SJCRH30 (cell line): ENCODE measurements around the gene DPP10. TPM values are rescaled to one million over a fixed set of nuclear protein-coding genes. Genes with fewer than 3 reads are reported as not detected.
"Not testable (repeated sequence)": the region's sequence is repeated elsewhere in the genome, so short reads cannot be mapped to it uniquely, and the experiment has no call there.

Experiments
- DNase-seq, 2 experiments: peaks; one replicate each; pipeline ENCODE4 v3.0.0-alpha.2; 2015 to 2020
- H3K27ac ChIP-seq: fragments of 250-450 bp; sonication (Bioruptor Pico); 2 replicates; pipeline ENCODE4 v1.5.1; 2020; ENCODE audit warnings: mild to moderate bottlenecking, moderate library complexity
- H3K27me3 ChIP-seq: fragments of 250-450 bp; sonication (Bioruptor Pico); 2 replicates; pipeline ENCODE4 v1.5.1; 2020; ENCODE audit warnings: mild to moderate bottlenecking, moderate library complexity
- H3K36me3 ChIP-seq: fragments of 250-450 bp; sonication (Bioruptor Pico); 2 replicates; pipeline ENCODE4 v1.5.1; 2020; ENCODE audit warnings: mild to moderate bottlenecking, moderate library complexity
- H3K4me1 ChIP-seq: fragments of 250-450 bp; sonication (Bioruptor Pico); 2 replicates; pipeline ENCODE4 v1.5.1; 2020; ENCODE audit warnings: mild to moderate bottlenecking, moderate library complexity
- H3K4me3 ChIP-seq: fragments of 250-450 bp; sonication (Bioruptor Pico); 2 replicates; pipeline ENCODE4 v1.5.1; 2020; ENCODE audit warnings: mild to moderate bottlenecking, moderate library complexity
- H3K9me3 ChIP-seq: fragments of 250-450 bp; sonication (Bioruptor Pico); replicated peaks from 2 replicates; pipeline ENCODE4 v1.5.1; 2020; ENCODE audit warnings: mild to moderate bottlenecking, moderate library complexity
- total RNA-seq: library from RNA; depleted of rRNA; stranded (reverse); fragments of >200 nt; shearing (Covaris generic); gene quantifications from 2 replicates; pipeline ENCODE4 v1.2.3, GENCODE V29; 2014

Gene DPP10
- total RNA-seq, 1 experiment from 2014 or later: not detected

- no peak overlapping the region for H3K4me3 ChIP-seq
- no peaks in the 10 kb centered on the region for H3K27me3 ChIP-seq
- H3K9me3 ChIP-seq: no peaks in the 10 kb centered on the region
- H3K27ac ChIP-seq: no peak overlapping the region
- DNase-seq: no peak
- no peaks in the 10 kb centered on the region for H3K4me1 ChIP-seq
- H3K36me3 ChIP-seq: no peaks in the 10 kb centered on the region
Measured at GRCh38 chr2:115427436-115427835, 985.0 kb downstream of the DPP10 start.

- H3K27ac ChIP-seq, DNase-seq, H3K4me3 ChIP-seq, H3K4me1 ChIP-seq, H3K9me3 ChIP-seq, H3K27me3 ChIP-seq, H3K36me3 ChIP-seq: not testable (repeated sequence)
Measured at GRCh38 chr2:115440746-115441145, 998.3 kb downstream of the DPP10 start.

GRCh38 chr2:115443539-115444185 is 1001.2 kb downstream of the DPP10 start:
- no peaks in the 10 kb centered on the region for H3K36me3 ChIP-seq
- no peak overlapping the region for H3K4me3 ChIP-seq
- H3K27ac ChIP-seq: no peak overlapping the region
- no peak for DNase-seq
- H3K9me3 ChIP-seq: no peaks in the 10 kb centered on the region
- no peaks in the 10 kb centered on the region for H3K4me1 ChIP-seq
- no peaks in the 10 kb centered on the region; the same call in 1 of the 2 replicates for H3K27me3 ChIP-seq

GRCh38 chr2:115460008-115460407 is 1017.6 kb downstream of the DPP10 start:
- H3K27me3 ChIP-seq: no peaks in the 10 kb centered on the region
- no peaks in the 10 kb centered on the region for H3K4me1 ChIP-seq
- H3K9me3 ChIP-seq: no peaks in the 10 kb centered on the region
- no peaks in the 10 kb centered on the region for H3K36me3 ChIP-seq
- H3K27ac ChIP-seq: no peak overlapping the region
- no peak overlapping the region for H3K4me3 ChIP-seq
- no peak for DNase-seq

- H3K9me3 ChIP-seq: no peaks in the 10 kb centered on the region
- no peak overlapping the region for H3K4me3 ChIP-seq
- no peaks in the 10 kb centered on the region for H3K27me3 ChIP-seq
- no peaks in the 10 kb centered on the region for H3K4me1 ChIP-seq
- no peaks in the 10 kb centered on the region for H3K36me3 ChIP-seq
- DNase-seq: no peak
- no peak overlapping the region for H3K27ac ChIP-seq
Measured at GRCh38 chr2:115480741-115481140, 1038.3 kb downstream of the DPP10 start.

- Histone ChIP-seq H3K4me3 (no peak overlapping the region), H3K4me1 (no peaks in the 10 kb centered on the region), H3K27me3 (no peaks in the 10 kb centered on the region), H3K9me3 (no peaks in the 10 kb centered on the region), H3K36me3 (no peaks in the 10 kb centered on the region), H3K27ac (no peak overlapping the region)
- DNase-seq: no peak
Measured at GRCh38 chr2:115481842-115482241, 1039.4 kb downstream of the DPP10 start.

- no peaks in the 10 kb centered on the region for H3K4me1 ChIP-seq
- no peak for DNase-seq
- no peak overlapping the region for H3K4me3 ChIP-seq
Measured at GRCh38 chr2:115483666-115484065, 1041.2 kb downstream of the DPP10 start.

GRCh38 chr2:115484486-115484885 is 1042.0 kb downstream of the DPP10 start:
- no peak overlapping the region for H3K27ac ChIP-seq

More at GRCh38 chr2:115483666-115484065, 1041.2 kb downstream of the DPP10 start:
- Histone ChIP-seq H3K36me3 (no peaks in the 10 kb centered on the region), H3K9me3 (no peaks in the 10 kb centered on the region), H3K27ac (no peak overlapping the region), H3K27me3 (no peaks in the 10 kb centered on the region)

GRCh38 chr2:115484983-115485382 is 1042.5 kb downstream of the DPP10 start:
- Histone ChIP-seq H3K9me3 (no peaks in the 10 kb centered on the region), H3K4me3 (no peak overlapping the region), H3K36me3 (no peaks in the 10 kb centered on the region), H3K4me1 (no peaks in the 10 kb centered on the region), H3K27me3 (no peaks in the 10 kb centered on the region), H3K27ac (no peak overlapping the region)
- DNase-seq: no peak

More at GRCh38 chr2:115484486-115484885, 1042.0 kb downstream of the DPP10 start:
- no peaks in the 10 kb centered on the region for H3K4me1 ChIP-seq
- no peak overlapping the region for H3K4me3 ChIP-seq
- DNase-seq: no peak
- H3K9me3 ChIP-seq: no peaks in the 10 kb centered on the region
- no peaks in the 10 kb centered on the region for H3K36me3 ChIP-seq
- H3K27me3 ChIP-seq: no peaks in the 10 kb centered on the region

- Histone ChIP-seq H3K4me1 (peaks cover 9% of the 10 kb centered on the region; the same call in 1 of the 2 replicates), H3K36me3 (no peaks in the 10 kb centered on the region), H3K27ac (no peak overlapping the region), H3K27me3 (no peaks in the 10 kb centered on the region), H3K9me3 (no peaks in the 10 kb centered on the region), H3K4me3 (no peak overlapping the region)
- DNase-seq: peak; percentile 30 to 35
Measured at GRCh38 chr2:115491186-115491793, 1048.8 kb downstream of the DPP10 start.

GRCh38 chr2:115505331-115505730 is 1062.9 kb downstream of the DPP10 start:
- H3K36me3 ChIP-seq: no peaks in the 10 kb centered on the region
- H3K4me1 ChIP-seq: no peaks in the 10 kb centered on the region
- H3K27ac ChIP-seq: no peak overlapping the region
- no peak overlapping the region for H3K4me3 ChIP-seq
- H3K27me3 ChIP-seq: no peaks in the 10 kb centered on the region
- no peak for DNase-seq
- H3K9me3 ChIP-seq: no peaks in the 10 kb centered on the region

- no peak overlapping the region for H3K27ac ChIP-seq
- no peaks in the 10 kb centered on the region for H3K4me1 ChIP-seq
- no peaks in the 10 kb centered on the region for H3K36me3 ChIP-seq
- DNase-seq: no peak
- H3K9me3 ChIP-seq: no peaks in the 10 kb centered on the region
- H3K27me3 ChIP-seq: no peaks in the 10 kb centered on the region
- no peak overlapping the region for H3K4me3 ChIP-seq
Measured at GRCh38 chr2:115520727-115521126, 1078.3 kb downstream of the DPP10 start.

- H3K4me3 ChIP-seq: no peak overlapping the region
- no peak for DNase-seq
- H3K27ac ChIP-seq: no peak overlapping the region
- H3K27me3 ChIP-seq: no peaks in the 10 kb centered on the region; the same call in 1 of the 2 replicates
- no peaks in the 10 kb centered on the region for H3K4me1 ChIP-seq
- H3K36me3 ChIP-seq: no peaks in the 10 kb centered on the region
- no peaks in the 10 kb centered on the region for H3K9me3 ChIP-seq
Measured at GRCh38 chr2:115524452-115524851, 1082.0 kb downstream of the DPP10 start.

- Histone ChIP-seq H3K4me3 (no peak overlapping the region), H3K36me3 (no peaks in the 10 kb centered on the region), H3K27ac (no peak overlapping the region), H3K27me3 (no peaks in the 10 kb centered on the region; the same call in 1 of the 2 replicates), H3K9me3 (no peaks in the 10 kb centered on the region), H3K4me1 (no peaks in the 10 kb centered on the region)
- no peak for DNase-seq
Measured at GRCh38 chr2:115529627-115530026, 1087.2 kb downstream of the DPP10 start.

GRCh38 chr2:115533081-115533480 is 1090.6 kb downstream of the DPP10 start:
- no peaks in the 10 kb centered on the region for H3K9me3 ChIP-seq
- H3K27me3 ChIP-seq: no peaks in the 10 kb centered on the region
- H3K4me1 ChIP-seq: no peaks in the 10 kb centered on the region
- DNase-seq: no peak
- H3K27ac ChIP-seq: no peak overlapping the region
- H3K4me3 ChIP-seq: no peak overlapping the region
- no peaks in the 10 kb centered on the region for H3K36me3 ChIP-seq

- Histone ChIP-seq H3K4me1 (no peaks in the 10 kb centered on the region), H3K36me3 (no peaks in the 10 kb centered on the region), H3K27me3 (no peaks in the 10 kb centered on the region), H3K4me3 (no peak overlapping the region), H3K27ac (no peak overlapping the region), H3K9me3 (no peaks in the 10 kb centered on the region)
- DNase-seq: no peak
Measured at GRCh38 chr2:115541814-115542213, 1099.4 kb downstream of the DPP10 start.
